ENCODE data around the gene GALNT9. TPM values are rescaled to one million over a fixed set of nuclear protein-coding genes. Genes with fewer than 3 reads are reported as not detected.

Gene GALNT9
- total RNA-seq, 1 experiment from 2014 or later: 2.6 TPM

GRCh38 chr12:132182711-132183365 lies 146.6 kb downstream of the GALNT9 start:
- CTCF ChIA-PET: no interaction called here

DNA sequence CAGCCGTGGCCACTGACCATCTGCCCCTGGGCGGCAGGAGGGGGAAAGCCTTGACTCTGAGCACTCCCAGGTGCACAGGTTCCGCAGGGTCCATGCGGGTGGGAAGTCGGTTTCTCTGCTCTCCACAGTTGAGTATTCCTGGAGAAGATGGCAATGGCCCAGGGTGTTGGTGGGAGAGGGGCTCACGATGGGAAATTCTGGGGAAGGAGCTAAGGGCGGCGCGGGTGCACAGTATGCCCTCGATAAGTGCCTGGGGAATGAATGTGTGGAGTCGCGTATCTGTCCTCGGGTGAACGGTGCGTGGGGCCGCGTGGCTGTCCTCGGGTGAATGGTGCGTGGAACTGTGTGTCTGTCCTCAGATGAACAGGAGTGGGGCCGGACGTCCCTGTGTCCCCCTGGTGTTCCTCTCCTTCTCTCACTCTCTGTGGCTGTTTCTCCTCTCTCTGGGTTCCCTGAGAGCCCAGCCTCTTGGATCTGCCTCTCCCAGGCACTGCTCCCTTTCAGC lies 147.1 kb downstream of the GALNT9 start:
- Histone ChIP-seq H3K9me3 (ENCODE audit: control insufficient read depth in 1 of 2, insufficient read depth in 1 of 2, low read depth in 1 of 2, low read length in 2 of 2) (no peaks in the 10 kb centered on the region), H3K4me3 (replicated peaks in 1 of 2; ENCODE audit: low read depth in 1 of 2, low read length in 2 of 2) (no peak overlapping the region), H3K4me2 (ENCODE audit: low read length) (no peak overlapping the region), H3K9me2 (ENCODE audit: insufficient read depth) (no peaks in the 10 kb centered on the region), H2AFZ (ENCODE audit: low read depth, low read length, poor library complexity, severe bottlenecking) (no peak overlapping the region), H3K4me1 (ENCODE audit: control insufficient read depth in 1 of 2, insufficient read depth in 2 of 2, low read length in 2 of 2) (no peaks in the 10 kb centered on the region), H3K27ac (ENCODE audit: low read depth, low read length) (no peak overlapping the region), H3K36me3 (ENCODE audit: control insufficient read depth in 1 of 2, insufficient read depth in 2 of 2, low read length in 2 of 2) (no peaks in the 10 kb centered on the region), H3K9ac (ENCODE audit: low read length) (no peak overlapping the region), H4K20me1 (ENCODE audit: insufficient read depth) (no peaks in the 10 kb centered on the region), H3K79me2 (ENCODE audit: insufficient read depth, low read length) (no peaks in the 10 kb centered on the region), H3K27me3 (ENCODE audit: insufficient read depth, low read length) (0 out of 2 replicates have a peak, but pooled peaks cover 6% of the 10 kb centered on the region)
- no peak for ATAC-seq
- POLR2A ChIA-PET: no interaction called here
- BruUV-seq (replicated peaks): no TSS peak
- no peak for DNase-seq (ENCODE audit: low read depth, low spot score)
- RAD21 ChIA-PET (ENCODE audit: low non-redundant PET in 1 of 2, low total read pairs in 2 of 2, uncharacterized antibody in 2 of 2, unreplicated experiment in 2 of 2): no interaction called here
- intact Hi-C loops (cut with micrococcal nuclease): no loop called here
- CTCF ChIA-PET: no interaction called here
- TF ChIP-seq EGR1 (IDR thresholded peaks at IDR 0.05; ENCODE audit: low read depth): no peak
- TF ChIP-seq SRF (IDR thresholded peaks at IDR 0.05; ENCODE audit: low read depth): no peak
- TF ChIP-seq ZNF274 (IDR thresholded peaks at IDR 0.05; ENCODE audit: low read depth, low read length): no peak
- no peak for TF ChIP-seq JUND (IDR thresholded peaks at IDR 0.05)
- no peak for TF ChIP-seq MAX (IDR thresholded peaks at IDR 0.05)
- no peak for TF ChIP-seq CBX3 (IDR thresholded peaks at IDR 0.05; ENCODE audit: low read depth)
- TF ChIP-seq TCF7L2 (IDR thresholded peaks at IDR 0.05; ENCODE audit: borderline replicate concordance, extremely low read depth, insufficient read depth, insufficient read length): no peak
- TF ChIP-seq, protein P1, sequence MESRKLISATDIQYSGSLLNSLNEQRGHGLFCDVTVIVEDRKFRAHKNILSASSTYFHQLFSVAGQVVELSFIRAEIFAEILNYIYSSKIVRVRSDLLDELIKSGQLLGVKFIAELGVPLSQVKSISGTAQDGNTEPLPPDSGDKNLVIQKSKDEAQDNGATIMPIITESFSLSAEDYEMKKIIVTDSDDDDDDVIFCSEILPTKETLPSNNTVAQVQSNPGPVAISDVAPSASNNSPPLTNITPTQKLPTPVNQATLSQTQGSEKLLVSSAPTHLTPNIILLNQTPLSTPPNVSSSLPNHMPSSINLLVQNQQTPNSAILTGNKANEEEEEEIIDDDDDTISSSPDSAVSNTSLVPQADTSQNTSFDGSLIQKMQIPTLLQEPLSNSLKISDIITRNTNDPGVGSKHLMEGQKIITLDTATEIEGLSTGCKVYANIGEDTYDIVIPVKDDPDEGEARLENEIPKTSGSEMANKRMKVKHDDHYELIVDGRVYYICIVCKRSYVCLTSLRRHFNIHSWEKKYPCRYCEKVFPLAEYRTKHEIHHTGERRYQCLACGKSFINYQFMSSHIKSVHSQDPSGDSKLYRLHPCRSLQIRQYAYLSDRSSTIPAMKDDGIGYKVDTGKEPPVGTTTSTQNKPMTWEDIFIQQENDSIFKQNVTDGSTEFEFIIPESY (IDR thresholded peaks at IDR 0.05; ENCODE audit: extremely low read depth, insufficient replicate concordance, low read length): no peak
- TF ChIP-seq FOSL1 (IDR thresholded peaks at IDR 0.05; ENCODE audit: low read depth): no peak
- no peak for TF ChIP-seq POLR2AphosphoS5 (IDR thresholded peaks at IDR 0.05; ENCODE audit: low read depth, low read length)
- TF ChIP-seq EZH2 (IDR thresholded peaks at IDR 0.05): no peak
- TF ChIP-seq ZFX (IDR thresholded peaks at IDR 0.05): no peak
- TF ChIP-seq SIN3A (IDR thresholded peaks at IDR 0.05; ENCODE audit: low read depth): no peak
- no peak for TF ChIP-seq YY1 (IDR thresholded peaks at IDR 0.05; ENCODE audit: extremely low read depth, insufficient replicate concordance, low read depth, low read length)
- TF ChIP-seq RAD21 (IDR thresholded peaks at IDR 0.05; ENCODE audit: low read depth): no peak
- TF ChIP-seq SP1 (IDR thresholded peaks at IDR 0.05; ENCODE audit: low read depth): no peak
- no peak for TF ChIP-seq ELF1 (IDR thresholded peaks at IDR 0.05; ENCODE audit: borderline replicate concordance, low read depth)

More at GRCh38 chr12:132182711-132183365, 146.6 kb downstream of the GALNT9 start:
- no TSS peak for BruUV-seq (replicated peaks)
- intact Hi-C loops (cut with micrococcal nuclease): no loop called here
- DNase-seq (ENCODE audit: low read depth, low spot score): no peak
- no peaks in the 10 kb centered on the region for H3K4me1 ChIP-seq (ENCODE audit: control insufficient read depth in 1 of 2, insufficient read depth in 2 of 2, low read length in 2 of 2)
- POLR2A ChIA-PET: no interaction called here
- H3K27ac ChIP-seq (ENCODE audit: low read depth, low read length): no peak overlapping the region
- H3K9me3 ChIP-seq (ENCODE audit: control insufficient read depth in 1 of 2, insufficient read depth in 1 of 2, low read depth in 1 of 2, low read length in 2 of 2): no peaks in the 10 kb centered on the region
- H3K4me2 ChIP-seq (ENCODE audit: low read length): no peak overlapping the region
- 0 out of 2 replicates have a peak, but pooled peaks cover 6% of the 10 kb centered on the region for H3K27me3 ChIP-seq (ENCODE audit: insufficient read depth, low read length)
- H3K79me2 ChIP-seq (ENCODE audit: insufficient read depth, low read length): no peaks in the 10 kb centered on the region
- H4K20me1 ChIP-seq (ENCODE audit: insufficient read depth): no peaks in the 10 kb centered on the region
- H3K4me3 ChIP-seq (replicated peaks in 1 of 2; ENCODE audit: low read depth in 1 of 2, low read length in 2 of 2): no peak overlapping the region
- RAD21 ChIA-PET (ENCODE audit: low non-redundant PET in 1 of 2, low total read pairs in 2 of 2, uncharacterized antibody in 2 of 2, unreplicated experiment in 2 of 2): no interaction called here
- H3K9ac ChIP-seq (ENCODE audit: low read length): no peak overlapping the region
- no peak for ATAC-seq
- no peak for TF ChIP-seq JUND (IDR thresholded peaks at IDR 0.05)
- TF ChIP-seq ATF3 (IDR thresholded peaks at IDR 0.05): no peak
- TF ChIP-seq ZFX (IDR thresholded peaks at IDR 0.05): no peak
- no peaks in the 10 kb centered on the region for H3K36me3 ChIP-seq (ENCODE audit: control insufficient read depth in 1 of 2, insufficient read depth in 2 of 2, low read length in 2 of 2)
- no peak overlapping the region for H2AFZ ChIP-seq (ENCODE audit: low read depth, low read length, poor library complexity, severe bottlenecking)
- no peaks in the 10 kb centered on the region for H3K9me2 ChIP-seq (ENCODE audit: insufficient read depth)

All from HCT116 (cell line).